Measurements from ENCODE around the gene SMIM41.

The SMIM41 gene

GRCh38 chr12:52123487-52124186, 44.1 kb downstream of the SMIM41 start:
- no peak overlapping the region for H3K27ac ChIP-seq
- no peaks in the 10 kb centered on the region for H3K79me2 ChIP-seq
- no peak overlapping the region for H3K4me3 ChIP-seq (ENCODE audit: low read depth, low read length)
- H3K4me2 ChIP-seq (ENCODE audit: low read length), result no peak overlapping the region
- H3K9ac ChIP-seq, result no peak overlapping the region
- H3K4me1 ChIP-seq, result peaks cover 31% of the 10 kb centered on the region
- no peaks in the 10 kb centered on the region for H3K36me3 ChIP-seq (ENCODE audit: control insufficient read depth, insufficient read depth, low read length)
- no peak overlapping the region for H2AFZ ChIP-seq
- no peak for TF ChIP-seq CTCF (IDR thresholded peaks at IDR 0.05)
- H3K9me3 ChIP-seq (ENCODE audit: control insufficient read depth, low read length), result no peaks in the 10 kb centered on the region
- no peaks in the 10 kb centered on the region for H3K27me3 ChIP-seq (ENCODE audit: control insufficient read depth, insufficient read depth, low read length)

- H3K4me3 ChIP-seq (ENCODE audit: low read depth, low read length), result no peak overlapping the region
- no peaks in the 10 kb centered on the region for H3K27me3 ChIP-seq (ENCODE audit: control insufficient read depth, insufficient read depth, low read length)
- peak overlapping the region; percentile 52 for H2AFZ ChIP-seq
- H3K36me3 ChIP-seq (ENCODE audit: control insufficient read depth, insufficient read depth, low read length), result no peaks in the 10 kb centered on the region
- no peak overlapping the region for H3K27ac ChIP-seq
- H3K9ac ChIP-seq, result no peak overlapping the region
- no peaks in the 10 kb centered on the region for H3K9me3 ChIP-seq (ENCODE audit: control insufficient read depth, low read length)
- peaks cover 24% of the 10 kb centered on the region for H3K4me1 ChIP-seq
- H3K79me2 ChIP-seq, result no peaks in the 10 kb centered on the region
- no peak overlapping the region for H3K4me2 ChIP-seq (ENCODE audit: low read length)
- TF ChIP-seq CTCF (IDR thresholded peaks at IDR 0.05), result no peak
Measured at GRCh38 chr12:52125476-52125900, 46.0 kb downstream of the SMIM41 start.

- no peak for TF ChIP-seq CTCF (IDR thresholded peaks at IDR 0.05)
- Histone ChIP-seq H3K79me2 (no peaks in the 10 kb centered on the region), H3K4me2 (ENCODE audit: low read length) (no peak overlapping the region), H3K36me3 (ENCODE audit: control insufficient read depth, insufficient read depth, low read length) (no peaks in the 10 kb centered on the region), H3K27ac (peak overlapping the region; percentile 34), H3K4me1 (peaks cover 18% of the 10 kb centered on the region), H3K27me3 (ENCODE audit: control insufficient read depth, insufficient read depth, low read length) (no peaks in the 10 kb centered on the region), H3K9ac (no peak overlapping the region), H3K4me3 (ENCODE audit: low read depth, low read length) (no peak overlapping the region), H2AFZ (no peak overlapping the region), H3K9me3 (ENCODE audit: control insufficient read depth, low read length) (no peaks in the 10 kb centered on the region)
Measured at GRCh38 chr12:52126050-52126604, 46.6 kb downstream of the SMIM41 start.

GRCh38 chr12:52126605-52127578, 47.4 kb downstream of the SMIM41 start:
- H3K79me2 ChIP-seq, result no peaks in the 10 kb centered on the region
- TF ChIP-seq CTCF (IDR thresholded peaks at IDR 0.05), result no peak

More at GRCh38 chr12:52126605-52127578, 47.4 kb downstream of the SMIM41 start:
- Histone ChIP-seq H3K27ac (peak overlapping the region; percentile 34), H3K9me3 (ENCODE audit: control insufficient read depth, low read length) (no peaks in the 10 kb centered on the region), H3K4me1 (peaks cover 11% of the 10 kb centered on the region), H2AFZ (peak overlapping the region; percentile 19), H3K9ac (no peak overlapping the region), H3K36me3 (ENCODE audit: control insufficient read depth, insufficient read depth, low read length) (no peaks in the 10 kb centered on the region), H3K27me3 (ENCODE audit: control insufficient read depth, insufficient read depth, low read length) (no peaks in the 10 kb centered on the region), H3K4me3 (ENCODE audit: low read depth, low read length) (no peak overlapping the region), H3K4me2 (ENCODE audit: low read length) (no peak overlapping the region)
